GM12801 (cell line): ENCODE measurements around the gene PSMD10.

Source experiments
- TF ChIP-seq, protein P1 (sequence below): IDR thresholded peaks from one replicate; pipeline ENCODE4 v1.5.1; 2011; ENCODE audit warnings: control low read depth; ENCODE audit not compliant: insufficient read length; ENCODE audit errors: extremely low read depth

Gene PSMD10, protein sequence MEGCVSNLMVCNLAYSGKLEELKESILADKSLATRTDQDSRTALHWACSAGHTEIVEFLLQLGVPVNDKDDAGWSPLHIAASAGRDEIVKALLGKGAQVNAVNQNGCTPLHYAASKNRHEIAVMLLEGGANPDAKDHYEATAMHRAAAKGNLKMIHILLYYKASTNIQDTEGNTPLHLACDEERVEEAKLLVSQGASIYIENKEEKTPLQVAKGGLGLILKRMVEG

DNA sequence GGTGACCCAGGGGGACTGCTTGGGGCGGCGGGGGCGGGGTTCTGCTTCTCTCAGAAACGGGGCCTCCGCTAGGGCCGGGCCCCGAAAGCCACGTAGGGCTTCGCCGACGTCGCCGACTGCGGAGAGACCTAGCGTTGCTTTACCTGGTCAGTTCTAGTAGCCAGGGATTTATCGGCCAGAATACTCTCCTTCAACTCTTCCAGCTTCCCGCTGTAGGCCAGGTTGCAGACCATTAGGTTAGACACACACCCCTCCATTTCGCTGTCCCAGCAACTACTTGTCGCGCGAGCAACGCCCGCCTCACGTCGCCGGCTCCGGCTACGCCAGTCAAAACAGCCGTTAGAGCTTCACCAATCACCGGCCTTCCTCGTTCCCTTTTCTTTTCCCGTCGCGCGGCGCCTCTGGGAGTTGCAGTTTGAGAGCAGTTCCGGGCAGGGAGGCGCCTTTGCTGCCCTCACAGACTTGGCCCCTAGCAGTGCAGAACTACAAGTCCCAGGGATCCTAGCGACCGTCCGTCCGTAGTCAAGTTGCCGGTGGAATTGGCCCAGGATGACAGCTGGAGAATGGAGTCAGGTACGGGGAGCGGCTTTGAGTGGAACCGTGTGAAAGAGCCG is at the start of gene PSMD10, which contains the start of gene ATG4A:
PSMD10 (minus strand) TSS at position 279 of the 614 bp plus-strand sequence; CDS start at position 257, 22 bp downstream.
ATG4A (plus strand) TSS at position 515 of the 614 bp plus-strand sequence; CDS start at position 564, 49 bp downstream.
- TF ChIP-seq, protein P1, sequence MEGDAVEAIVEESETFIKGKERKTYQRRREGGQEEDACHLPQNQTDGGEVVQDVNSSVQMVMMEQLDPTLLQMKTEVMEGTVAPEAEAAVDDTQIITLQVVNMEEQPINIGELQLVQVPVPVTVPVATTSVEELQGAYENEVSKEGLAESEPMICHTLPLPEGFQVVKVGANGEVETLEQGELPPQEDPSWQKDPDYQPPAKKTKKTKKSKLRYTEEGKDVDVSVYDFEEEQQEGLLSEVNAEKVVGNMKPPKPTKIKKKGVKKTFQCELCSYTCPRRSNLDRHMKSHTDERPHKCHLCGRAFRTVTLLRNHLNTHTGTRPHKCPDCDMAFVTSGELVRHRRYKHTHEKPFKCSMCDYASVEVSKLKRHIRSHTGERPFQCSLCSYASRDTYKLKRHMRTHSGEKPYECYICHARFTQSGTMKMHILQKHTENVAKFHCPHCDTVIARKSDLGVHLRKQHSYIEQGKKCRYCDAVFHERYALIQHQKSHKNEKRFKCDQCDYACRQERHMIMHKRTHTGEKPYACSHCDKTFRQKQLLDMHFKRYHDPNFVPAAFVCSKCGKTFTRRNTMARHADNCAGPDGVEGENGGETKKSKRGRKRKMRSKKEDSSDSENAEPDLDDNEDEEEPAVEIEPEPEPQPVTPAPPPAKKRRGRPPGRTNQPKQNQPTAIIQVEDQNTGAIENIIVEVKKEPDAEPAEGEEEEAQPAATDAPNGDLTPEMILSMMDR = no peak

DNA sequence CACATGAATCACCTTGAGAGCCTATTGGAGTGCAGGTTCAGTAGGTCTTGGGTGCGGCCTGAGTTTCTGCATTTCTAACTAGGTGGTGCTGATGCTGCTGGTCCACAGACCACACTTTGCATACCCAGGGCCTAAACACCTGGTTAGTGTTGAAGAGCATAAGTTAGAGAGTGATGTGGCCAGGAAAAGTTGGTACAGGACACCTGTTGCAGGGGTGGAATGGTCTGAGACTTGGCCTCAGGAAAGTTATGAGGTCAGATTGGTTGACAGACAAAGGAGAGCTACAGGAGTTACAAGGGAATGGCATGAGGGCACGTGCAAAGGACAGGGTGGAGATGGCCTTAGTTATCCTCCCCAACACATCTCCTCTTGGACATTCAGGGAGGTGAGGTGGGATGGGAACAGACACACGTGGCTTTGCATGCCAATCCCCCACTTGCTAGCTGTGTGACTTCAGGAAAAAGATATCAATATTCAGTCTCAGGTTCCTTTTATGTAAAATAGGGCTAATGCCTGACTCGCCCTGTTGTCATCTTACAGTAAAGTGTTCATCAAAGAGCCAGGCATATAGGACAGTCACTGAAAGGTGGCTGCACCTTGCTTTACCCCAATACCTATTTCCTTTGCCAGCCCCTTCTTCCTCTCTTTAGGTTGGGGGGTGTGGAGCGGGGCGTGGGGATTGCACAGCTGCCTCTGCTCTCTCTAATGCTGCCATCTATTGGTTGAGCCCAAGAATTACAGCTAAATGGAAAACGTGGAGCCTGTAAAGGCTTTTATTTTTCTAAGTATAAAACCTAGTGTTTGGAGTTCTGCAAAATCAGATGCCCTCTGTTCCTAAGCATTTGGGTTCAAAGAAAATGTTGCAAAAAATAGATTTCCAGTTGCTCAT is 47.7 kb upstream of the PSMD10 start:
- TF ChIP-seq, protein P1 = no peak

DNA sequence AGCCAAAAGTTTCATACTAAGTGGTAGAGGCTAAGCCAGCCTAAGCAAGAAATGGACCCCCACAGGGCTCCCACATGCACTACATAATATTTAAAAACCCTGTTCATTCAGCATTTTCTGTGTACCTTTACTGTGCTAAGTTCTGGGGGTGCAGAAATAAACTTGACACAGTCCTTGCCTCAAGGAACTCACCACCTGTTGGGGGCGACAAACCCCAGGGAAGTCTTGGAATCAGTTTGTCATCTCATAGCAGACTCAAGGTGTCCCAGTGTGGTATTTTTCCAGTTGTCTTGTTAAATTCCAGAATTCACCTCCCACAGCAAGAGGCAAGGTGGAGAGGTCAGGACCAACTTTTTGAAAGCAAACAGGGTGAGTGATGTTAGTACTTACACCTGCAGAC is 43.4 kb upstream of the PSMD10 start:
- TF ChIP-seq, protein P1 = no peak

DNA sequence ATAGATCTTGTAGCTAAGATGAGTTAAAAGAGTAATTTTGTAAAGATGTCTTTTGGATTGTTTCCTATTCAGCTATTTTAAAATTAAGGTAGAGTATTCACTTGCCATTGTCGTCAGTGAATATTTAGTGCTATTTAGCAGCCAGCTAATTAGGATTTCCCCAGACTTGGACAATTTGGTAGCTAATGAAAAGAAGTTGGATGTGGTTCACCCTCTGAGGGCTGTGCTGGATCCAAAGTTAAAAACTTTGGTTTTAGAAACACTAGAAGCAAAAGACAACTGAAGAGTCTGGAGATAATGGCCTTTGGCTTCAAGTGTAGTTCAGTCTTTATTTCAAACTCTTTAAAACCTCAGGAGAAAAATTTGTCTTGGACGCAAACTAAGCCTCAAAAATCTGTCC is 41.5 kb upstream of the PSMD10 start:
- TF ChIP-seq, protein P1 = no peak

DNA sequence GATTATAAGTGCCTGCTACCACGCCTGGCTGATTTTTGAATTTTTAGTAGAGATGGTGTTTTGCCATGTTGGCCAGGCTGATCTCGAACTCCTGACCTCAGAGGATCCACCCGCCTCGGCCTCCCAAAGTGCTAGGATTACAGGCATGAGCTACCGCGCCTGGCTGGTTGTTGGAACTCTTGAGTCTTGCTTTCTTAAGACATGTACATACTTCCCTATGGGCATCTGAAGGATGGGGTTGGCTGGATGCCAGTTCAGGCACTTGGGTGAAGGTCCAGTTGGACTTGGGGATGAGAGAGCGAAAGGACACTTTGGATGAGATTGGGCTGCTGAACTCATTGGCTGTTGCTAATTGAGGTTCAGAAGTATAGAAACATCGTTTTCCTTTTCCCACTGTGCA is 40.7 kb upstream of the PSMD10 start:
- TF ChIP-seq, protein P1 = no peak

DNA sequence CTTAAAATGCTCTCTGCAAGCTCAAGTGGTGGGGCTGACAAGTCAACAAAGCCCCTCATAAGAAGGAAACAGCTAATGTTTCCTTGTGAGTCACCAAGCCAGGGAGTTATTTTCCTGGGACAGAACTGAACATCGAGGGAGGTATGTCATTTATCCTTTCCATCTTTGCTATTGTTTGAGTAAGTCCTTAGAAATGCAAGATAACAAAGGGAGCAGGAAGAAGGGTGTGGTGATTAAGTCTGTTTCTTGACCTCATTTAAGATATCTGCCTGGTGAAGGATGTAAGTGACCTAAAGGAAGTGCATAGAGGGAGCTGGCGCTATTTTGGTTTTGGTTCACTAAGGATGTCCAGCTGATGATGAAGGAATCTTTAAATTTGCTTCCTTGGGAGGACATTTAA is 40.1 kb upstream of the PSMD10 start:
- TF ChIP-seq, protein P1 = no peak

DNA sequence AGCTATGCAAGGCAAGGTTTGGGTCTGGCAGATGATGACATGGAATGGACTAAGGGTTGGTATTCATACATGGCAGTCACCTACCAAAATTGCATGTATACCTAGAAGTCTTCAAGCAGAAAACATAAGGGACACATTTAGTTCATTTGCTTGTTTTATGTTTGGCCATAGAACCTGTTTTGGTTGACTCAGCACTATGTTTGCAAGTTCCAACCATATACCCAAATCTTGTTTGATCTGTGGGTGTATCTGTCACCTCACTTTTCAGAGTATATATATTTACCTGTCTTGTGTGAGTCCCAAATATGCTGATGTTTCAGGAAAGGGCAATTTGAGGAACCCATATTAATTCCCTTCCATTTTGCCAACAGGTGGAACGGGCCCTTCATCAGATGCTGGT is 39.5 kb upstream of the PSMD10 start:
- TF ChIP-seq, protein P1 = no peak
